Measurements from ENCODE around the gene LRFN4.

DNA sequence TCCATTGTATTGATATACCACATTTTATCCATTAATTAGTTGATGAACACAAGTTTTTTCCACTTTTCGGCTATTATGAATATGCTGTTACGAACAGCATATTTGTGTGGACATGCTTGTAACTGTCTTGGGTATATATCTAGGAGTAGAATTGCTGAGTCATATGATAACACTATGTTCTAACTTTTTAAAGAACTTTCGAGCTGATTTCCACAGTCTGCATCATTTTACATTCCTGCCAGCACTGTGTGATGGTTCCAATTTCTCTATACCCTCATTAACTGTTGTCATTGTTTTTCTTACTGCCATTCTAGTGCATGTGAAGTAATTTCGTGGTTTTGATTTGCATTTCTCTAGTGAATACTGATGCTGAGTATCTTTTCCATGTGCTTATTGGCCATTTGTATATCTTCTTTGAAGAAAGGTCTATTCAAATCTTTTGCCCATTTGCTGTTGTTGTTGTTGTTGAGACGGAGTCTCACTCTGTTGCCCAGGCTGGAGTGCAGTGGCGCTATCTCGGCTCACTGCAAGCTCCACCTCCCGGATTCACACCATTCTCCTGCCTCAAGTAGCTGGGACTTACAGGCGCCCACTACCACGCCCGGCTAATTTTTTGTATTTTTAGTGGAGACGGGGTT lies 21.0 kb upstream of the LRFN4 start:
- TF ChIP-seq TAF1 (IDR thresholded peaks at IDR 0.05; ENCODE audit: borderline replicate concordance, low read depth, low read length) = no peak
- TF ChIP-seq SMC3 (IDR thresholded peaks at IDR 0.05; ENCODE audit: borderline replicate concordance, low read length) = no peak
- TF ChIP-seq PAX5 (IDR thresholded peaks at IDR 0.05; ENCODE audit: borderline replicate concordance, low read depth, low read length) = no peak
